ENCODE results near the gene KRT36.

DNA sequence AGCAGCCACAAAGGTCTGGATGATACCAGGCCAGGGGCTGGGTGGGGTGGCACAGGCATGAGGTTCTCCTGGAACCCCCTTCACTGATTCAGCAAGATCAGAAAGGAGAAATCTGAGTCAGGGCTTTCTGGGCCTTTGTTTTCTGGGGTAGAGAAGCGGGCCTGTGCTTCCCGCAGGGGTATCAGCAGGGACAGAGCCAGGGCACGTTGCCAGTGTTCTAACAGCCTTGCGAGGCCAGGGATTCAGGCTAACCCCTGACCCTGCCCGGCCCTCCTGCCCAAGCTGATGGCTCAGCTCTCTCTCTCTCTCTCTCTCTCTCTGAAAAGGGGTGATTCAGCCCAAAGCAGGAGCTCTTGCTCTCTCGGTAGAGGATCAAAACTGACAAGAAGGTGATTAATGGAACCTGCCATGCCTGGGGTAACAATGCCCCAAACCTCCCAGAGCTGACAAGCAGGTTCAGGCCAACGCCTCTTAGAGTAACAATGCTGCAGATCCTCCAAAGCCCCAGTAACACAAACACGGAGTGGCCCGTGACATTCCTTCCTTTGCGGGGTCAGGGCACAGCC is 17.7 kb upstream of the KRT36 start:
- TF ChIP-seq CTCF (IDR thresholded peaks at IDR 0.05; ENCODE audit: extremely low read depth in 1 of 2, insufficient read depth in 1 of 2, low read depth in 1 of 2, low read length in 2 of 2) (no peak), POLR2AphosphoS5 (IDR thresholded peaks at IDR 0.05; ENCODE audit: insufficient read depth, low read depth, low read length) (no peak), POLR2A (IDR thresholded peaks at IDR 0.05; ENCODE audit: low read depth, low read length) (no peak), GATA2 (IDR thresholded peaks at IDR 0.05; ENCODE audit: insufficient read depth, insufficient read length, low read depth, low read length) (no peak), MYC (IDR thresholded peaks at IDR 0.05; ENCODE audit: low read depth, low read length) (no peak)
- TF ChIP-seq, protein P1, sequence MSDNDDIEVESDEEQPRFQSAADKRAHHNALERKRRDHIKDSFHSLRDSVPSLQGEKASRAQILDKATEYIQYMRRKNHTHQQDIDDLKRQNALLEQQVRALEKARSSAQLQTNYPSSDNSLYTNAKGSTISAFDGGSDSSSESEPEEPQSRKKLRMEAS (IDR thresholded peaks at IDR 0.05; ENCODE audit: insufficient read depth, insufficient read length), result no peak

Measured in endothelial cell of umbilical vein (primary cell).